HepG2 (cell line): ENCODE measurements around the gene TLL2. TPM values are rescaled to one million over a fixed set of nuclear protein-coding genes. Genes with fewer than 3 reads are reported as not detected.

Source experiments
- FOXK1 ChIP-seq: sonication (generic); formaldehyde crosslinking; IDR thresholded peaks from 2 replicates; pipeline ENCODE4 v1.4.0; 2020; ENCODE audit warnings: low read depth, missing genetic modification reagents, borderline replicate concordance
- GLMP ChIP-seq: sonication (generic); formaldehyde crosslinking; IDR thresholded peaks from 2 replicates; pipeline ENCODE4 v1.9.0; 2021; ENCODE audit warnings: missing genetic modification reagents, mild to moderate bottlenecking, borderline replicate concordance
- GTF2F1 ChIP-seq: fragments of 150-350 bp; IDR thresholded peaks from 2 replicates; pipeline ENCODE4 v1.6.1; 2014; ENCODE audit warnings: low read length
- HMGA1 ChIP-seq: sonication (generic); formaldehyde crosslinking; conservative IDR thresholded peaks from 2 replicates; pipeline ENCODE4 v1.4.0; 2020; ENCODE audit warnings: missing genetic modification reagents
- KDM2A ChIP-seq: sonication (generic); formaldehyde crosslinking; IDR thresholded peaks from 2 replicates; pipeline ENCODE4 v1.4.0; 2020; ENCODE audit warnings: low read depth, missing genetic modification reagents, borderline replicate concordance
- NCOR1 ChIP-seq: fragments of 200-600 bp; sonication (generic); IDR thresholded peaks from 2 replicates; pipeline ENCODE4 v1.7.0; 2017; ENCODE audit warnings: antibody characterized with exemption, low read length, borderline replicate concordance
- NR2F2 ChIP-seq: IDR thresholded peaks from 2 replicates; pipeline ENCODE4 v1.6.1; 2012; ENCODE audit warnings: low read depth, inconsistent platforms, borderline replicate concordance
- NR3C1 ChIP-seq: sonication (generic); formaldehyde crosslinking; IDR thresholded peaks from 2 replicates; pipeline ENCODE4 v1.4.0; 2020; ENCODE audit warnings: missing genetic modification reagents
- POGZ ChIP-seq: sonication (generic); formaldehyde crosslinking; IDR thresholded peaks from 2 replicates; pipeline ENCODE4 v1.4.0; 2020; ENCODE audit warnings: mild to moderate bottlenecking, missing genetic modification reagents
- SNAPC4 ChIP-seq: sonication (generic); formaldehyde crosslinking; IDR thresholded peaks from 2 replicates; pipeline ENCODE4 v1.4.0; 2020; ENCODE audit warnings: mild to moderate bottlenecking, missing genetic modification reagents
- TRIM22 ChIP-seq: fragments of 450-650 bp; IDR thresholded peaks from 2 replicates; pipeline ENCODE4 v1.6.1; 2017
- XBP1 ChIP-seq: sonication (generic); formaldehyde crosslinking; IDR thresholded peaks from 2 replicates; pipeline ENCODE4 v1.5.0; 2020; ENCODE audit warnings: missing genetic modification reagents
- ZC3H13 ChIP-seq: sonication (generic); formaldehyde crosslinking; IDR thresholded peaks from 2 replicates; pipeline ENCODE4 v1.8.1; 2023; ENCODE audit warnings: mild to moderate bottlenecking, missing genetic modification reagents, moderate library complexity
- ZNF274 ChIP-seq: sonication (generic); formaldehyde crosslinking; IDR thresholded peaks from 2 replicates; pipeline ENCODE4 v1.5.1; 2020; ENCODE audit warnings: mild to moderate bottlenecking, missing genetic modification reagents
- ZNF276 ChIP-seq: sonication (generic); formaldehyde crosslinking; IDR thresholded peaks from 2 replicates; pipeline ENCODE4 v1.4.0; 2020; ENCODE audit warnings: mild to moderate bottlenecking, low read depth, missing genetic modification reagents
- ZNF296 ChIP-seq: sonication (generic); formaldehyde crosslinking; conservative IDR thresholded peaks from 2 replicates; pipeline ENCODE4 v1.5.0; 2020; ENCODE audit warnings: mild to moderate bottlenecking, missing genetic modification reagents
- ZNF335 ChIP-seq: sonication (generic); formaldehyde crosslinking; IDR thresholded peaks from 2 replicates; pipeline ENCODE4 v1.4.0; 2020; ENCODE audit warnings: missing genetic modification reagents
- ZNF746 ChIP-seq: sonication (generic); formaldehyde crosslinking; IDR thresholded peaks from 2 replicates; pipeline ENCODE4 v1.8.0; 2022; ENCODE audit warnings: mild to moderate bottlenecking, missing genetic modification reagents
- ZNF777 ChIP-seq: sonication (generic); formaldehyde crosslinking; IDR thresholded peaks from 2 replicates; pipeline ENCODE4 v1.4.0; 2020; ENCODE audit warnings: missing genetic modification reagents
- ZNF790 ChIP-seq: sonication (generic); formaldehyde crosslinking; IDR thresholded peaks from 2 replicates; pipeline ENCODE4 v1.8.0; 2022; ENCODE audit warnings: missing genetic modification reagents, mild to moderate bottlenecking, borderline replicate concordance
- ZSCAN20 ChIP-seq: sonication (generic); formaldehyde crosslinking; IDR thresholded peaks from 2 replicates; pipeline ENCODE4 v1.4.0; 2020; ENCODE audit warnings: missing genetic modification reagents, mild to moderate bottlenecking, borderline replicate concordance
- polyA plus RNA-seq, 8 experiments: library from polyadenylated mRNA; depleted of rRNA in 3 of 8; stranded (reverse) in 7 of 8; unstranded in 1 of 8; fragments of >200 nt; fragmentation: Illumina TruSeq in 4 of 8; extraction: Trizol in 4 of 8; gene quantifications; 2 replicates each; pipeline versions ENCODE4 v1.2.1 to v1.2.3, GENCODE V29; 2011 to 2016; ENCODE audit warnings: low read depth in 4 of 8, missing spikeins in 1 of 8, mixed read lengths in 1 of 8; ENCODE audit not compliant: insufficient read depth in 1 of 8
- total RNA-seq, 5 experiments: library from RNA; depleted of rRNA; stranded (reverse); fragments of >200 nt; fragmentation: Illumina TruSeq; extraction: Trizol; gene quantifications; 2 replicates each; pipeline ENCODE4 v1.2.3, GENCODE V29; 2016; ENCODE audit warnings: low read depth in 1 of 5

Gene TLL2
- total and polyA plus RNA-seq, 2 of the 13 experiments (the other 11 are each of a cell fraction or from before 2014, with no cell fraction given) = 0.09 TPM; not detected in 1

- TF ChIP-seq SNAPC4 (CRISPR knock-in tag) (no peak), ZNF790 (no peak), ZNF296 (CRISPR knock-in tag) (0 out of 2 replicates have a peak, but pooled peaks have one; percentile 42), KDM2A (CRISPR knock-in tag) (peak; percentile 71), ZNF777 (CRISPR knock-in tag) (no peak), POGZ (CRISPR knock-in tag) (no peak), GLMP (no peak), GTF2F1 (no peak), XBP1 (no peak), HMGA1 (CRISPR knock-in tag) (no peak), ZNF335 (CRISPR knock-in tag) (no peak), ZNF276 (no peak), NR3C1 (CRISPR knock-in tag) (no peak), ZSCAN20 (no peak), ZC3H13 (CRISPR knock-in tag) (no peak), NR2F2 (no peak), TRIM22 (no peak), FOXK1 (CRISPR knock-in tag) (peak; percentile 79; the same call in 1 of the 2 replicates), NCOR1 (no peak), ZNF274 (peak; percentile 56; the same call in 1 of the 2 replicates), ZNF746 (CRISPR knock-in tag) (no peak)
Measured at GRCh38 chr10:96374985-96375830, 138.5 kb downstream of the TLL2 start (continued).
